OCI-LY3 (cell line): ENCODE data around the gene RFX4.

Experiments
- EZH2phosphoT487 ChIP-seq: fragments of 200-600 bp; shearing (Covaris generic); IDR thresholded peaks from 2 replicates; pipeline ENCODE4 v1.6.1; 2018; ENCODE audit warnings: antibody characterized with exemption, mixed run types, low read depth
- TF ChIP-seq, protein P1 (sequence below): fragments of 200-600, 300-600 bp; sonication (generic); IDR thresholded peaks from 2 replicates; pipeline ENCODE4 v1.5.1; 2014; ENCODE audit warnings: antibody characterized with exemption, low read length, low read depth

DNA sequence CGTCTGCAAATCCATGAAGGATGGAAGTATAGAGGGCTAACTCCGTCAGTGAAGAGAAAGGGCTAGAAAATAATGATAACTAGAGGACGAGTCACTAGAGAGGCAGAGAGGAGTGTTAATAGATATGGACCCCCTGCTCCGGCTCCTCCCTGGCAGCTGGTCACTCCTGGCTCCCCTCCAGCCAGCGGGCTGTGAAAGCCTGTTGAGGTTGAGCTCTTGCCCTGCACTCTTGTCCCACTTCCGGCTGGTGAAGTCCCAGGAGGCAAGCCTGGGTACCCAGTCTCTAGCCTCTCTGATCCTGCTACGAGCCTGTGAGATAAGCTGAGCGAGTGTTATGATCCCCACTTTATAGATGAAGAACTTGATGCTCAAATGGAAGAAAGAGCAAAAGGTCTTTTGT, 90.3 kb downstream of the RFX4 start:
- TF ChIP-seq, protein P1, sequence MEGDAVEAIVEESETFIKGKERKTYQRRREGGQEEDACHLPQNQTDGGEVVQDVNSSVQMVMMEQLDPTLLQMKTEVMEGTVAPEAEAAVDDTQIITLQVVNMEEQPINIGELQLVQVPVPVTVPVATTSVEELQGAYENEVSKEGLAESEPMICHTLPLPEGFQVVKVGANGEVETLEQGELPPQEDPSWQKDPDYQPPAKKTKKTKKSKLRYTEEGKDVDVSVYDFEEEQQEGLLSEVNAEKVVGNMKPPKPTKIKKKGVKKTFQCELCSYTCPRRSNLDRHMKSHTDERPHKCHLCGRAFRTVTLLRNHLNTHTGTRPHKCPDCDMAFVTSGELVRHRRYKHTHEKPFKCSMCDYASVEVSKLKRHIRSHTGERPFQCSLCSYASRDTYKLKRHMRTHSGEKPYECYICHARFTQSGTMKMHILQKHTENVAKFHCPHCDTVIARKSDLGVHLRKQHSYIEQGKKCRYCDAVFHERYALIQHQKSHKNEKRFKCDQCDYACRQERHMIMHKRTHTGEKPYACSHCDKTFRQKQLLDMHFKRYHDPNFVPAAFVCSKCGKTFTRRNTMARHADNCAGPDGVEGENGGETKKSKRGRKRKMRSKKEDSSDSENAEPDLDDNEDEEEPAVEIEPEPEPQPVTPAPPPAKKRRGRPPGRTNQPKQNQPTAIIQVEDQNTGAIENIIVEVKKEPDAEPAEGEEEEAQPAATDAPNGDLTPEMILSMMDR: no peak
- TF ChIP-seq EZH2phosphoT487: no peak
